ENCODE results near the gene CHD2. TPM values are rescaled to one million over a fixed set of nuclear protein-coding genes. Genes with fewer than 3 reads are reported as not detected.

CHD2 gene
- total RNA-seq, 1 donor from 2014 or later: 65.6 TPM

- H3K27me3 ChIP-seq (ENCODE audit: control insufficient read depth, insufficient read depth, low read length): no peaks in the 10 kb centered on the region
- H3K4me3 ChIP-seq (ENCODE audit: low read depth, low read length): no peak overlapping the region
- no peak for TF ChIP-seq CTCF (IDR thresholded peaks at IDR 0.05; ENCODE audit: insufficient read depth, low read length, severe bottlenecking)
- H3K36me3 ChIP-seq (ENCODE audit: control insufficient read depth, insufficient read depth, low read length): peaks cover 34% of the 10 kb centered on the region
- FAIRE-seq (no peak), DNase-seq (ENCODE audit: low read depth) (no peak)
Measured at GRCh38 chr15:92938387-92938786, 38.3 kb downstream of the CHD2 start.

- DNase-seq (ENCODE audit: low read depth) (no peak), FAIRE-seq (no peak)
- no peak for TF ChIP-seq CTCF (IDR thresholded peaks at IDR 0.05; ENCODE audit: insufficient read depth, low read length, severe bottlenecking)
- H3K27me3 ChIP-seq (ENCODE audit: control insufficient read depth, insufficient read depth, low read length): no peaks in the 10 kb centered on the region
- peaks cover 32% of the 10 kb centered on the region for H3K36me3 ChIP-seq (ENCODE audit: control insufficient read depth, insufficient read depth, low read length)
- no peak overlapping the region for H3K4me3 ChIP-seq (ENCODE audit: low read depth, low read length)
Measured at GRCh38 chr15:92941668-92942067, 41.5 kb downstream of the CHD2 start.

- peaks cover 35% of the 10 kb centered on the region for H3K36me3 ChIP-seq (ENCODE audit: control insufficient read depth, insufficient read depth, low read length)
- no peak for FAIRE-seq
Measured at GRCh38 chr15:92942706-92943105, 42.6 kb downstream of the CHD2 start.

GRCh38 chr15:92943581-92943980, 43.5 kb downstream of the CHD2 start:
- Histone ChIP-seq H3K36me3 (ENCODE audit: control insufficient read depth, insufficient read depth, low read length) (peaks cover 35% of the 10 kb centered on the region), H3K4me3 (ENCODE audit: low read depth, low read length) (no peak overlapping the region), H3K27me3 (ENCODE audit: control insufficient read depth, insufficient read depth, low read length) (no peaks in the 10 kb centered on the region)
- no peak for TF ChIP-seq CTCF (IDR thresholded peaks at IDR 0.05; ENCODE audit: insufficient read depth, low read length, severe bottlenecking)
- FAIRE-seq (no peak), DNase-seq (ENCODE audit: low read depth) (no peak)

More at GRCh38 chr15:92942706-92943105, 42.6 kb downstream of the CHD2 start:
- Histone ChIP-seq H3K27me3 (ENCODE audit: control insufficient read depth, insufficient read depth, low read length) (no peaks in the 10 kb centered on the region), H3K4me3 (ENCODE audit: low read depth, low read length) (no peak overlapping the region)
- no peak for TF ChIP-seq CTCF (IDR thresholded peaks at IDR 0.05; ENCODE audit: insufficient read depth, low read length, severe bottlenecking)
- no peak for DNase-seq (ENCODE audit: low read depth)

GRCh38 chr15:92944946-92945521, 44.9 kb downstream of the CHD2 start:
- Histone ChIP-seq H3K4me3 (ENCODE audit: low read depth, low read length) (no peak overlapping the region), H3K36me3 (ENCODE audit: control insufficient read depth, insufficient read depth, low read length) (peaks cover 36% of the 10 kb centered on the region), H3K27me3 (ENCODE audit: control insufficient read depth, insufficient read depth, low read length) (no peaks in the 10 kb centered on the region)
- no peak for DNase-seq (ENCODE audit: low read depth)
- no peak for FAIRE-seq
- no peak for TF ChIP-seq CTCF (IDR thresholded peaks at IDR 0.05; ENCODE audit: insufficient read depth, low read length, severe bottlenecking)
